Lung (tissue), 12 donors: Measurements from ENCODE around the gene ISM1. TPM values are rescaled to one million over a fixed set of nuclear protein-coding genes. Genes with fewer than 3 reads are reported as not detected.

ENCODE experiments used
- ATAC-seq: fragments of 200-7000 bp; cut with Tn5 transposase; one replicate; pipeline ENCODE4 v1.9.1; 2020; ENCODE audit warnings: moderate number of reproducible peaks; ENCODE audit not compliant: insufficient read depth, low FRiP score
- DNase-seq, 3 donors: peaks; one replicate each; pipeline ENCODE4 v3.0.0-alpha.2; 2013 to 2017
- H3K27ac ChIP-seq, 2 donors: one replicate each; pipeline ENCODE4 v1.5.1; 2013; ENCODE audit warnings: mild to moderate bottlenecking in 2 of 2, moderate library complexity in 2 of 2, control low read depth in 1 of 2, inconsistent platforms in 1 of 2, low read depth in 1 of 2, low read length in 1 of 2
- H3K27me3 ChIP-seq, 3 donors: one replicate each; pipeline ENCODE4 v1.5.1; 2013; ENCODE audit warnings: low read length in 2 of 3; ENCODE audit not compliant: control insufficient read depth in 3 of 3, insufficient read depth in 3 of 3
- H3K36me3 ChIP-seq, 4 donors: one replicate each; pipeline ENCODE4 v1.5.1; 2013; ENCODE audit warnings: low read length in 4 of 4, mild to moderate bottlenecking in 1 of 4, moderate library complexity in 1 of 4; ENCODE audit not compliant: control insufficient read depth in 4 of 4, insufficient read depth in 4 of 4
- H3K4me1 ChIP-seq, 5 donors: one replicate each; pipeline ENCODE4 v1.5.1; 2013; ENCODE audit warnings: low read length in 5 of 5, mild to moderate bottlenecking in 2 of 5, moderate library complexity in 1 of 5; ENCODE audit not compliant: control insufficient read depth in 5 of 5, insufficient read depth in 5 of 5
- H3K4me3 ChIP-seq: one replicate; pipeline ENCODE4 v1.5.1; 2013; ENCODE audit warnings: mild to moderate bottlenecking, control low read depth, moderate library complexity
- H3K9ac ChIP-seq, 2 donors: one replicate each; pipeline ENCODE4 v1.5.1; 2013; ENCODE audit warnings: low read length in 2 of 2, control low read depth in 1 of 2; ENCODE audit not compliant: insufficient read depth in 1 of 2
- H3K9me3 ChIP-seq, 4 donors: one replicate each; pipeline ENCODE4 v1.5.1; 2013; ENCODE audit warnings: low read length in 3 of 4, mild to moderate bottlenecking in 1 of 4, moderate library complexity in 1 of 4; ENCODE audit not compliant: control insufficient read depth in 4 of 4, insufficient read depth in 3 of 4
- CTCF ChIP-seq: IDR thresholded peaks from 2 replicates; pipeline ENCODE4 v1.5.1; 2012; ENCODE audit warnings: mild to moderate bottlenecking; ENCODE audit errors: control extremely low read depth, extremely low read depth
- WGBS, 2 donors: extraction: QIAGEN DNeasy Blood & Tissue Kit; methylation state at CpG; one replicate each; pipeline ENCODE4 v1.1.7; 2013; 5-methylcytosine and 5-hydroxymethylcytosine counted together
- polyA plus RNA-seq, 2 donors: library from polyadenylated mRNA; stranded (reverse); fragments of 200-250 nt; gene quantifications; one replicate each; pipeline ENCODE4 v1.2.1, GENCODE V29; 2013
- total RNA-seq, 2 donors: library from RNA; depleted of rRNA in 1 of 2; stranded (reverse); fragments of >200 nt in 1 of 2; gene quantifications; one replicate each; pipeline ENCODE4 v1.2.1, GENCODE V29; 2014 to 2021
- donor health status: control.
- donor health status: control.
- donor health status: Bipolar disorder and iron deficiency.
- donor health status: healthy.
- donor health status: DM: yes; HTN: yes; CAD: no.

Gene ISM1
- total and polyA plus RNA-seq, 4 donors: 1.6 to 13.6 (median 2.9) TPM

- H3K27ac ChIP-seq: no peak overlapping the region
- ATAC-seq: no peak
- WGBS, 2 donors: 66 to 87% methylated on average over 2 of the region's 2 CpGs
- peaks cover 0 to 22% (median 7%) of the 10 kb centered on the region in 5 donors for H3K4me1 ChIP-seq
- no peaks in the 10 kb centered on the region for H3K36me3 ChIP-seq
- H3K27me3 ChIP-seq: no peaks in the 10 kb centered on the region
- no peak for DNase-seq
- H3K4me3 ChIP-seq: no peak overlapping the region
- no peak for TF ChIP-seq CTCF
- no peak overlapping the region for H3K9ac ChIP-seq
- H3K9me3 ChIP-seq: no peaks in the 10 kb centered on the region
Observed at GRCh38 chr20:13340088-13340487, 119.0 kb downstream of the ISM1 start.

GRCh38 chr20:13341737-13342393, 120.8 kb downstream of the ISM1 start:
- Histone ChIP-seq H3K4me1 (peaks cover 0 to 22% (median 5%) of the 10 kb centered on the region in 5 donors), H3K36me3 (no peaks in the 10 kb centered on the region), H3K4me3 (no peak overlapping the region), H3K9me3 (no peaks in the 10 kb centered on the region), H3K9ac (no peak overlapping the region), H3K27me3 (no peaks in the 10 kb centered on the region), H3K27ac (peak overlapping the region in 1 of 2 donors; percentile 86)
- no peak for DNase-seq
- WGBS, 2 donors: 76 to 90% methylated on average over 9 of the region's 9 CpGs
- no peak for TF ChIP-seq CTCF
- no peak for ATAC-seq

- DNase-seq: peak; percentile 74 to 90 (median 87)
- no peaks in the 10 kb centered on the region for H3K27me3 ChIP-seq
- peak; percentile 82 for ATAC-seq
Observed at GRCh38 chr20:13342469-13343242, 121.6 kb downstream of the ISM1 start.

More at GRCh38 chr20:13342469-13343242, 121.6 kb downstream of the ISM1 start:
- WGBS, 2 donors: 59 to 80% methylated on average over 12 of the region's 12 CpGs
- Histone ChIP-seq H3K4me3 (no peak overlapping the region), H3K9me3 (no peaks in the 10 kb centered on the region), H3K4me1 (peaks cover 0 to 22% (median 5%) of the 10 kb centered on the region in 5 donors), H3K27ac (peak overlapping the region in 1 of 2 donors; percentile 86), H3K36me3 (no peaks in the 10 kb centered on the region), H3K9ac (no peak overlapping the region)
- TF ChIP-seq CTCF: no peak
